Suppressor macrophage (primary cell): Measurements from ENCODE around the gene RPUSD4.
A peak's percentile ranks its signal among the peaks of the same experiment; 100 is the strongest.

ENCODE experiments used
- DNase-seq, 4 experiments: peaks; one replicate each; pipeline ENCODE4 v3.0.0-alpha.2; 2020 to 2022

The RPUSD4 gene

GRCh38 chr11:126181939-126182730 is 29.3 kb downstream of the RPUSD4 start:
- DNase-seq, result no peak

- no peak for DNase-seq
Measured at GRCh38 chr11:126176853-126177470, 34.5 kb downstream of the RPUSD4 start.

GRCh38 chr11:126175393-126175792 is 36.1 kb downstream of the RPUSD4 start:
- no peak for DNase-seq

- no peak for DNase-seq
Measured at GRCh38 chr11:126174816-126175215, 36.6 kb downstream of the RPUSD4 start.

GRCh38 chr11:126173257-126173656 is 38.2 kb downstream of the RPUSD4 start:
- DNase-seq, result no peak

- peak; percentile 59 to 83 (median 74) for DNase-seq
Measured at GRCh38 chr11:126172596-126173038, 38.8 kb downstream of the RPUSD4 start.

- DNase-seq, result no peak
Measured at GRCh38 chr11:126169291-126169690, 42.2 kb downstream of the RPUSD4 start.

- DNase-seq, result no peak
Measured at GRCh38 chr11:126167488-126167887, 44.0 kb downstream of the RPUSD4 start.

GRCh38 chr11:126166413-126166812 is 45.0 kb downstream of the RPUSD4 start:
- no peak for DNase-seq

GRCh38 chr11:126165757-126166156 is 45.7 kb downstream of the RPUSD4 start:
- DNase-seq, result no peak

- no peak for DNase-seq
Measured at GRCh38 chr11:126165311-126165720, 46.1 kb downstream of the RPUSD4 start.

- DNase-seq, result no peak
Measured at GRCh38 chr11:126164781-126165180, 46.7 kb downstream of the RPUSD4 start.

GRCh38 chr11:126163779-126164178 is 47.7 kb downstream of the RPUSD4 start:
- no peak for DNase-seq

- no peak for DNase-seq
Measured at GRCh38 chr11:126163074-126163700, 48.3 kb downstream of the RPUSD4 start.

- DNase-seq, result no peak
Measured at GRCh38 chr11:126162306-126163030, 49.0 kb downstream of the RPUSD4 start.

GRCh38 chr11:126161023-126161391 is 50.4 kb downstream of the RPUSD4 start:
- DNase-seq, result no peak

- DNase-seq, result no peak
Measured at GRCh38 chr11:126160345-126161022, 51.0 kb downstream of the RPUSD4 start.

GRCh38 chr11:126159719-126160344 is 51.6 kb downstream of the RPUSD4 start:
- DNase-seq, result no peak

GRCh38 chr11:126158054-126158791 is 53.2 kb downstream of the RPUSD4 start:
- DNase-seq, result no peak

GRCh38 chr11:126157326-126158030 is 54.0 kb downstream of the RPUSD4 start:
- DNase-seq, result no peak

- peak in 1 of 4 experiments; percentile 5 for DNase-seq
Measured at GRCh38 chr11:126156814-126157213, 54.6 kb downstream of the RPUSD4 start.
